Astrocyte of the cerebellum (primary cell): ENCODE results near the gene RGMA.

ENCODE experiments used
- DNase-seq: peaks from one replicate; pipeline ENCODE4 v3.0.0-alpha.2; 2011; ENCODE audit warnings: low read depth
- H3K4me3 ChIP-seq: 2 replicates; pipeline ENCODE4 v1.5.1; 2011; ENCODE audit warnings: mild to moderate bottlenecking, low read depth, low read length, moderate library complexity
- CTCF ChIP-seq: IDR thresholded peaks from 2 replicates; pipeline ENCODE4 v1.5.1; 2012; ENCODE audit warnings: low read length, low read depth, moderate library complexity, mild to moderate bottlenecking; ENCODE audit errors: missing control alignments
- in situ Hi-C: cut with HindIII; loops from 2 replicates; pipeline ENCODE4 v1.10.0; 2017; ENCODE audit warnings: low sequenced_read_pairs

RGMA gene

GRCh38 chr15:93027413-93027812, 61.6 kb downstream of the RGMA start:
- in situ Hi-C loops = no loop called here
- no peak overlapping the region for H3K4me3 ChIP-seq
- no peak for DNase-seq
- TF ChIP-seq CTCF = no peak

- TF ChIP-seq CTCF = no peak
- DNase-seq = no peak
- no peak overlapping the region for H3K4me3 ChIP-seq
- in situ Hi-C loops = no loop called here
Observed at GRCh38 chr15:93026380-93026817, 62.6 kb downstream of the RGMA start.

- TF ChIP-seq CTCF = no peak
- in situ Hi-C loops = no loop called here
- no peak for DNase-seq
- H3K4me3 ChIP-seq = no peak overlapping the region
Observed at GRCh38 chr15:93025625-93025982, 63.4 kb downstream of the RGMA start.

- DNase-seq = no peak
- TF ChIP-seq CTCF = no peak
- in situ Hi-C loops = no loop called here
- H3K4me3 ChIP-seq = no peak overlapping the region
Observed at GRCh38 chr15:93024716-93025624, 64.0 kb downstream of the RGMA start.

GRCh38 chr15:93024293-93024692, 64.7 kb downstream of the RGMA start:
- in situ Hi-C loops = no loop called here
- DNase-seq = no peak
- no peak for TF ChIP-seq CTCF
- H3K4me3 ChIP-seq = no peak overlapping the region

- in situ Hi-C loops = no loop called here
- TF ChIP-seq CTCF = no peak
- H3K4me3 ChIP-seq = no peak overlapping the region
- no peak for DNase-seq
Observed at GRCh38 chr15:93020976-93021772, 67.8 kb downstream of the RGMA start.
